Activated CD4-positive, alpha-beta T cell treated with anti-CD3 and anti-CD28 coated beads, Interleukin-2, amount 10 ng/mL, durations not matched to agents 7 days and 5 days (primary cell): Measurements from ENCODE around the gene PRSS53. TPM values are rescaled to one million over a fixed set of nuclear protein-coding genes. Genes with fewer than 3 reads are reported as not detected.

Experiments
- CTCF ChIA-PET: fragments of 350-600 bp; sonication (Branson Sonifier 250); formaldehyde crosslinking; loops from one replicate; lab custom pipeline; 2021; ENCODE audit warnings: antibody characterized with exemption; lab: Charles Lee
- POLR2A ChIA-PET: fragments of 350-600 bp; sonication (Branson Sonifier 250); formaldehyde crosslinking; loops from one replicate; lab custom pipeline; 2021; ENCODE audit warnings: antibody characterized with exemption; lab: Charles Lee
- DNase-seq: peaks from one replicate; pipeline ENCODE4 v3.0.0-alpha.2; 2020
- H3K27ac Mint-ChIP-seq: one replicate; pipeline ENCODE4 v1.8.0; 2021; ENCODE audit warnings: mild to moderate bottlenecking, moderate library complexity, mixed read lengths
- H3K27me3 Mint-ChIP-seq: one replicate; pipeline ENCODE4 v1.8.0; 2021; ENCODE audit warnings: mixed read lengths
- H3K36me3 Mint-ChIP-seq: one replicate; pipeline ENCODE4 v1.8.0; 2021; ENCODE audit warnings: low read depth, mixed read lengths
- H3K4me1 Mint-ChIP-seq: one replicate; pipeline ENCODE4 v1.8.0; 2021; ENCODE audit warnings: mixed read lengths
- H3K4me3 Mint-ChIP-seq: one replicate; pipeline ENCODE4 v1.8.0; 2021; ENCODE audit warnings: mild to moderate bottlenecking, moderate library complexity, mixed read lengths
- H3K9me3 Mint-ChIP-seq: one replicate; pipeline ENCODE4 v1.8.0; 2021; ENCODE audit warnings: mixed read lengths
- total RNA-seq, 2 experiments: library from RNA; stranded (reverse); gene quantifications; one replicate each; pipeline ENCODE4 v1.2.3, GENCODE V29; 2021

Gene PRSS53
- total RNA-seq, 2 experiments from 2014 or later = 3.5 to 5.7 TPM

- CTCF ChIA-PET = interaction anchor here (1.3 to 8.2 kb wide), 2 partner anchors 10 to 13 kb away, joined by 3 to 47 read pairs; no protein-coding TSS in a partner anchor
- Mint-ChIP-seq H3K27me3 (no peaks in the 10 kb centered on the region), H3K27ac (no peak overlapping the region), H3K36me3 (peaks cover 12% of the 10 kb centered on the region), H3K9me3 (no peaks in the 10 kb centered on the region), H3K4me3 (no peak overlapping the region), H3K4me1 (peaks cover 9% of the 10 kb centered on the region)
- POLR2A ChIA-PET = no interaction called here
- DNase-seq = no peak
These were observed 41.7 kb upstream of the PRSS53 start for GRCh38 chr16:31130336-31130891.

GRCh38 chr16:31129568-31130335 is 41.0 kb upstream of the PRSS53 start:
- Mint-ChIP-seq H3K36me3 (peaks cover 12% of the 10 kb centered on the region), H3K4me3 (no peak overlapping the region), H3K27ac (peak overlapping the region; percentile 31), H3K27me3 (no peaks in the 10 kb centered on the region), H3K4me1 (peaks cover 9% of the 10 kb centered on the region), H3K9me3 (no peaks in the 10 kb centered on the region)
- POLR2A ChIA-PET = no interaction called here
- CTCF ChIA-PET = interaction anchor here (1.0 to 8.2 kb wide), 4 partner anchors 11 to 30 kb away, joined by 3 to 47 read pairs (median 4); no protein-coding TSS in a partner anchor
- no peak for DNase-seq

GRCh38 chr16:31128711-31129567 is 40.2 kb upstream of the PRSS53 start:
- Mint-ChIP-seq H3K4me3 (no peak overlapping the region), H3K36me3 (peaks cover 12% of the 10 kb centered on the region), H3K4me1 (peaks cover 9% of the 10 kb centered on the region), H3K27ac (peak overlapping the region; percentile 88), H3K27me3 (no peaks in the 10 kb centered on the region), H3K9me3 (no peaks in the 10 kb centered on the region)
- POLR2A ChIA-PET = no interaction called here
- CTCF ChIA-PET = interaction anchor here (1.0 to 8.2 kb wide), 5 partner anchors 10 to 29 kb away, joined by 3 to 47 read pairs (median 3); no protein-coding TSS in a partner anchor
- DNase-seq = no peak

GRCh38 chr16:31127182-31127581 is 38.4 kb upstream of the PRSS53 start:
- ChIA-PET CTCF (interaction anchor here (0.7 to 8.2 kb wide), 5 partner anchors 9 to 32 kb away, joined by 3 to 47 read pairs (median 3); partner anchors contain the start of gene KAT8), POLR2A (interaction anchor here (0.5 to 0.7 kb wide), 2 partner anchors 9 to 53 kb away, joined by 3 to 5 read pairs; no protein-coding TSS in a partner anchor)
- H3K9me3 Mint-ChIP-seq = no peaks in the 10 kb centered on the region
- peaks cover 15% of the 10 kb centered on the region for H3K36me3 Mint-ChIP-seq
- no peaks in the 10 kb centered on the region for H3K27me3 Mint-ChIP-seq
- H3K4me1 Mint-ChIP-seq = peaks cover 9% of the 10 kb centered on the region
- H3K27ac Mint-ChIP-seq = no peak overlapping the region
- DNase-seq = no peak
- no peak overlapping the region for H3K4me3 Mint-ChIP-seq

GRCh38 chr16:31125844-31126243 is 37.1 kb upstream of the PRSS53 start:
- POLR2A ChIA-PET = no interaction called here
- H3K27ac Mint-ChIP-seq = no peak overlapping the region
- no peak for DNase-seq
- no peaks in the 10 kb centered on the region for H3K9me3 Mint-ChIP-seq
- H3K4me3 Mint-ChIP-seq = no peak overlapping the region
- peaks cover 9% of the 10 kb centered on the region for H3K4me1 Mint-ChIP-seq
- peaks cover 21% of the 10 kb centered on the region for H3K36me3 Mint-ChIP-seq
- CTCF ChIA-PET = interaction anchor here (8.2 kb wide), 1 partner anchor 17 kb away, joined by 47 read pairs; no protein-coding TSS in a partner anchor
- no peaks in the 10 kb centered on the region for H3K27me3 Mint-ChIP-seq

DNA sequence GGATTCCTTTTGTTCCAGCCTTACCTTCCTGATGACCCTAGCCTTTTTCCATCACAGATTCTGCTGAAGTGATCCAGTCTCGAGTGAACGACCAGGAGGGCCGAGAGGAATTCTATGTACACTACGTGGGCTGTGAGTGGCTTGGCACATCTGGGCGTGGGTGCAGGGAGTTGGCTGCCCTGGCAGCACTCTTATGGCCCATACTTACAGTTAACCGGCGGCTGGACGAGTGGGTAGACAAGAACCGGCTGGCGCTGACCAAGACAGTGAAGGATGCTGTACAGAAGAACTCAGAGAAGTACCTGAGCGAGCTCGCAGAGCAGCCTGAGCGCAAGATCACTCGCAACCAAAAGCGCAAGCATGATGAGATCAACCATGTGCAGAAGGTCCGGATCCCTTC is 31.4 kb upstream of the PRSS53 start:
- no peak for DNase-seq
- no peaks in the 10 kb centered on the region for H3K27me3 Mint-ChIP-seq
- peaks cover 22% of the 10 kb centered on the region for H3K4me1 Mint-ChIP-seq
- ChIA-PET CTCF (interaction anchor here (3.1 kb wide), 1 partner anchor 22 kb away, joined by 23 read pairs; no protein-coding TSS in a partner anchor), POLR2A (no interaction called here)
- H3K4me3 Mint-ChIP-seq = no peak overlapping the region
- H3K9me3 Mint-ChIP-seq = no peaks in the 10 kb centered on the region
- H3K36me3 Mint-ChIP-seq = peaks cover 22% of the 10 kb centered on the region
- no peak overlapping the region for H3K27ac Mint-ChIP-seq

GRCh38 chr16:31118223-31119155 is 29.7 kb upstream of the PRSS53 start:
- H3K36me3 Mint-ChIP-seq = peaks cover 22% of the 10 kb centered on the region
- peaks cover 34% of the 10 kb centered on the region for H3K4me1 Mint-ChIP-seq
- no peaks in the 10 kb centered on the region for H3K27me3 Mint-ChIP-seq
- H3K4me3 Mint-ChIP-seq = peak overlapping the region; percentile 80
- H3K27ac Mint-ChIP-seq = peak overlapping the region; percentile 93
- H3K9me3 Mint-ChIP-seq = no peaks in the 10 kb centered on the region
- ChIA-PET CTCF (interaction anchor here (0.9 to 3.1 kb wide), 6 partner anchors 9 to 215 kb away, joined by 3 to 33 read pairs (median 4); no protein-coding TSS in a partner anchor), POLR2A (interaction anchor here (1.4 kb wide), 1 partner anchor 24 kb away, joined by 5 read pairs; no protein-coding TSS in a partner anchor)
- DNase-seq = no peak

GRCh38 chr16:31117384-31118222 is 28.9 kb upstream of the PRSS53 start, which contains the start of gene KAT8:
TSS of gene KAT8 (plus strand) at chr16:31117664. CDS start at chr16:31117682, 18 bp downstream.
- H3K27me3 Mint-ChIP-seq = no peaks in the 10 kb centered on the region
- ChIA-PET CTCF (interaction anchor here (0.5 to 3.1 kb wide), 16 partner anchors 10 to 325 kb away, joined by 3 to 33 read pairs (median 3); partner anchors contain the start of gene ZNF843), POLR2A (interaction anchor here (0.6 to 1.4 kb wide), 7 partner anchors 10 to 315 kb away, joined by 3 to 5 read pairs (median 3); partner anchors contain the start of genes BCKDK, FUS, ZNF646 and ZNF668)
- H3K9me3 Mint-ChIP-seq = no peaks in the 10 kb centered on the region
- H3K27ac Mint-ChIP-seq = peak within 1 kb of the TSS; percentile 93
- H3K36me3 Mint-ChIP-seq = peaks cover 22% of the 10 kb centered on the region
- DNase-seq = peak; percentile 99
- peaks cover 34% of the 10 kb centered on the region for H3K4me1 Mint-ChIP-seq
- peak within 1 kb of the TSS; percentile 80 for H3K4me3 Mint-ChIP-seq

DNA sequence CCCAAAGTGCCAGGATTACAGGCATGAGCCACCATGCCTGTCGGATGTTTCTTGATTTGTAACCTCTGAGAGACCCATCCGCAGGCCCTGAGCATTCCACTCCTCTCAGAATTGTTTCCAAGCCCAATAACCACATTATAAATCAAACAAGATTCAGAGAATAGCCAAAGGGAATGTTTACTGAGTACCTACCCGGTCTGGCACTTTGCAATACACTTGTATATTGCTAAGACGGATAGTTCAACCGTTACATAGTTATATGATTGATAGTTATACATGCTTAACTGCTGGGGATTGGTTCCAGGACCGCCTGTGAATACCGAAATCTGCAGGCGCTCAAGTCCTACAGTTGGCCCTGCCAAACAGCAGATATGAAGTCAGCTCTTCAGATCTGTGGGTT is 25.7 kb upstream of the PRSS53 start:
- Mint-ChIP-seq H3K9me3 (no peaks in the 10 kb centered on the region), H3K27ac (no peak overlapping the region), H3K4me3 (no peak overlapping the region), H3K4me1 (peaks cover 46% of the 10 kb centered on the region), H3K36me3 (peaks cover 21% of the 10 kb centered on the region), H3K27me3 (no peaks in the 10 kb centered on the region)
- DNase-seq = no peak
- POLR2A ChIA-PET = no interaction called here
- CTCF ChIA-PET = interaction anchor here (0.6 to 1.9 kb wide), 5 partner anchors 19 to 213 kb away, joined by 3 to 12 read pairs (median 3); partner anchors contain the start of genes ZNF646 and ZNF668
